DND-41 (cell line): ENCODE results near the gene UBE3D.
"Not testable (repeated sequence)": the region's sequence is repeated elsewhere in the genome, so short reads cannot be mapped to it uniquely, and the experiment has no call there.

ENCODE experiments used
- ATAC-seq: fragments of 200-7000 bp; cut with Tn5 transposase; 3 replicates; pipeline ENCODE4 v1.9.1; 2021; ENCODE audit warnings: low read depth; ENCODE audit not compliant: insufficient read depth
- DNase-seq: peaks from one replicate; pipeline ENCODE4 v3.0.0-alpha.2; 2020
- H2AFZ ChIP-seq: 2 replicates; pipeline ENCODE4 v1.6.0; 2012; ENCODE audit warnings: low read depth, low read length
- H3K27ac ChIP-seq: 2 replicates; pipeline ENCODE4 v1.5.1; 2012; ENCODE audit warnings: low read length, inconsistent platforms
- H3K27me3 ChIP-seq: fragments of 200-600 bp; sonication (generic); 2 replicates; pipeline ENCODE4 v1.6.0; 2012; ENCODE audit warnings: low read length, mild to moderate bottlenecking, inconsistent platforms; ENCODE audit not compliant: insufficient read depth, poor library complexity
- H3K36me3 ChIP-seq: 2 replicates; pipeline ENCODE4 v1.5.1; 2012; ENCODE audit warnings: low read length, inconsistent platforms; ENCODE audit not compliant: insufficient read depth
- H3K4me1 ChIP-seq: 2 replicates; pipeline ENCODE4 v1.5.1; 2012; ENCODE audit warnings: mild to moderate bottlenecking, low read length; ENCODE audit not compliant: insufficient read depth
- H3K4me2 ChIP-seq: 2 replicates; pipeline ENCODE4 v1.6.0; 2012; ENCODE audit warnings: mild to moderate bottlenecking, moderate library complexity, low read length, inconsistent platforms; ENCODE audit not compliant: insufficient read depth
- H3K4me3 ChIP-seq, 2 experiments: fragments of 200-600 bp in 1 of 2; shearing (Covaris generic) in 1 of 2; 2 replicates each; pipeline ENCODE4 v1.5.1; 2012 to 2016; ENCODE audit warnings: inconsistent platforms in 2 of 2, low read length in 2 of 2, mild to moderate bottlenecking in 2 of 2, low read depth in 1 of 2, moderate library complexity in 1 of 2
- H3K79me2 ChIP-seq: 2 replicates; pipeline ENCODE4 v1.6.0; 2012; ENCODE audit warnings: low read length, inconsistent platforms; ENCODE audit not compliant: insufficient read depth
- H3K9ac ChIP-seq: 2 replicates; pipeline ENCODE4 v1.6.0; 2012; ENCODE audit warnings: low read depth, mild to moderate bottlenecking, inconsistent platforms, low read length, moderate library complexity
- H3K9me3 ChIP-seq: 2 replicates; pipeline ENCODE4 v1.5.1; 2012; ENCODE audit warnings: low read length, moderate library complexity, mild to moderate bottlenecking, inconsistent platforms; ENCODE audit not compliant: insufficient read depth, severe bottlenecking
- H4K20me1 ChIP-seq: 2 replicates; pipeline ENCODE4 v1.6.0; 2012; ENCODE audit warnings: low read length; ENCODE audit not compliant: insufficient read depth
- CTCF ChIP-seq: IDR thresholded peaks from 2 replicates; pipeline ENCODE4 v1.5.1; 2012; ENCODE audit warnings: borderline replicate concordance, low read length, moderate library complexity, mild to moderate bottlenecking; ENCODE audit not compliant: poor library complexity, severe bottlenecking; ENCODE audit errors: extremely low read depth
- EZH2 ChIP-seq: IDR thresholded peaks from 3 replicates; pipeline ENCODE4 v1.6.1; 2012; ENCODE audit warnings: borderline replicate concordance, low read depth, mild to moderate bottlenecking, moderate library complexity, low read length, inconsistent platforms; ENCODE audit not compliant: severe bottlenecking

Gene UBE3D

GRCh38 chr6:82894653-82895259 is 170.9 kb downstream of the UBE3D start:
- H3K27ac ChIP-seq = no peak overlapping the region
- H3K4me1 ChIP-seq = no peaks in the 10 kb centered on the region
- no peak for TF ChIP-seq CTCF
- TF ChIP-seq EZH2 = no peak
- ATAC-seq (no peak), DNase-seq (no peak)
- H3K27me3 ChIP-seq = no peaks in the 10 kb centered on the region
- no peaks in the 10 kb centered on the region for H4K20me1 ChIP-seq
- no peaks in the 10 kb centered on the region; the same call in 1 of the 2 replicates for H3K79me2 ChIP-seq
- no peak overlapping the region for H3K4me3 ChIP-seq
- H3K36me3 ChIP-seq = peaks cover 10% of the 10 kb centered on the region; the same call in 1 of the 2 replicates
- no peak overlapping the region for H2AFZ ChIP-seq
- no peak overlapping the region for H3K4me2 ChIP-seq
- H3K9me3 ChIP-seq = no peaks in the 10 kb centered on the region
- no peak overlapping the region for H3K9ac ChIP-seq

- Histone ChIP-seq H3K27me3 (no peaks in the 10 kb centered on the region), H3K9ac (no peak overlapping the region), H3K9me3 (no peaks in the 10 kb centered on the region), H3K4me1 (no peaks in the 10 kb centered on the region), H4K20me1 (no peaks in the 10 kb centered on the region), H3K4me3 (no peak overlapping the region), H3K79me2 (no peaks in the 10 kb centered on the region), H2AFZ (no peak overlapping the region), H3K27ac (no peak overlapping the region), H3K4me2 (no peak overlapping the region), H3K36me3 (peaks cover 10% of the 10 kb centered on the region; the same call in 1 of the 2 replicates)
- TF ChIP-seq CTCF (no peak), EZH2 (no peak)
- DNase-seq (no peak), ATAC-seq (no peak)
Measured at GRCh38 chr6:82893889-82894652, 171.6 kb downstream of the UBE3D start.

- ATAC-seq, H3K9me3 ChIP-seq, H3K9ac ChIP-seq, H3K27ac ChIP-seq, H3K4me1 ChIP-seq, H2AFZ ChIP-seq, DNase-seq, H3K4me3 ChIP-seq, H3K27me3 ChIP-seq, H3K79me2 ChIP-seq, H4K20me1 ChIP-seq, H3K4me2 ChIP-seq, H3K36me3 ChIP-seq: not testable (repeated sequence)
Measured at GRCh38 chr6:82891503-82891902, 174.1 kb downstream of the UBE3D start.

GRCh38 chr6:82891076-82891475 is 174.6 kb downstream of the UBE3D start:
- Histone ChIP-seq H2AFZ (no peak overlapping the region), H3K27me3 (no peaks in the 10 kb centered on the region), H3K27ac (no peak overlapping the region), H3K4me2 (no peak overlapping the region), H3K9me3 (no peaks in the 10 kb centered on the region), H3K4me3 (no peak overlapping the region), H3K79me2 (no peaks in the 10 kb centered on the region), H3K9ac (no peak overlapping the region), H3K4me1 (no peaks in the 10 kb centered on the region), H3K36me3 (peaks cover 10% of the 10 kb centered on the region; the same call in 1 of the 2 replicates), H4K20me1 (no peaks in the 10 kb centered on the region)
- TF ChIP-seq CTCF = no peak
- no peak for TF ChIP-seq EZH2
- DNase-seq (no peak), ATAC-seq (no peak)
